Stimulated activated CD4-positive, alpha-beta T cell treated with anti-CD3 and anti-CD28 coated beads, Interleukin-1b, Interleukin-23, amount 100 ng/mL, for 4 hours (primary cell): ENCODE results near the gene TBX1.
A peak's percentile ranks its signal among the peaks of the same experiment; 100 is the strongest.

Source experiments
- DNase-seq, 2 donors: peaks; one replicate each; pipeline ENCODE4 v3.0.0-alpha.2; 2020; ENCODE audit warnings: low read depth in 2 of 2

The TBX1 gene

GRCh38 chr22:19753090-19753842 is 7.3 kb upstream of the TBX1 start:
- DNase-seq = no peak

GRCh38 chr22:19753996-19754700 is 6.4 kb upstream of the TBX1 start:
- no peak for DNase-seq

GRCh38 chr22:19754701-19755144 is 5.9 kb upstream of the TBX1 start:
- DNase-seq = no peak

- no peak for DNase-seq
Observed at GRCh38 chr22:19755145-19755710, 5.3 kb upstream of the TBX1 start.

- DNase-seq = no peak
Observed at GRCh38 chr22:19755722-19756287, 4.8 kb upstream of the TBX1 start.

GRCh38 chr22:19756288-19757128 is 4.1 kb upstream of the TBX1 start:
- DNase-seq = peak; percentile 58

GRCh38 chr22:19757140-19757984 is 3.2 kb upstream of the TBX1 start:
- DNase-seq = no peak

- no peak for DNase-seq
Observed at GRCh38 chr22:19757985-19758895, 2.3 kb upstream of the TBX1 start.

GRCh38 chr22:19758896-19759426 is 1.6 kb upstream of the TBX1 start:
- DNase-seq = no peak

GRCh38 chr22:19759427-19760057 is 1.0 kb upstream of the TBX1 start:
- DNase-seq = no peak

- no peak for DNase-seq
Observed at GRCh38 chr22:19760951-19761724, 560 bp downstream of the TBX1 start.

- DNase-seq = no peak
Observed at GRCh38 chr22:19761725-19762567, 1.4 kb downstream of the TBX1 start.

- no peak for DNase-seq
Observed at GRCh38 chr22:19762568-19763457, 2.2 kb downstream of the TBX1 start.

- no peak for DNase-seq
Observed at GRCh38 chr22:19763458-19764298, 3.1 kb downstream of the TBX1 start.

- no peak for DNase-seq
Observed at GRCh38 chr22:19764299-19764593, 3.7 kb downstream of the TBX1 start.
